Measurements from ENCODE around the gene MARCKSL1. TPM values are rescaled to one million over a fixed set of nuclear protein-coding genes. Genes with fewer than 3 reads are reported as not detected.

The MARCKSL1 gene, protein sequence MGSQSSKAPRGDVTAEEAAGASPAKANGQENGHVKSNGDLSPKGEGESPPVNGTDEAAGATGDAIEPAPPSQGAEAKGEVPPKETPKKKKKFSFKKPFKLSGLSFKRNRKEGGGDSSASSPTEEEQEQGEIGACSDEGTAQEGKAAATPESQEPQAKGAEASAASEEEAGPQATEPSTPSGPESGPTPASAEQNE
- 100 to 1,000 TPM; 288 to 312 TPM for total RNA-seq
- 326 TPM for polyA plus RNA-seq (ENCODE audit: insufficient read depth, low read depth, low replicate concordance)
- long read RNA-seq, donor 1, transcript MARCKSL1-201 (2 exons, 1,699 nt): major isoform, 323 of 338 reads
- long read RNA-seq, donor 1, partial matches to known transcripts: 0 of 338 reads
- long read RNA-seq, donor 1, other reads (novel, unspliced or antisense): 15 of 338 reads
- long read RNA-seq, donor 2, transcript MARCKSL1-201 (2 exons, 1,699 nt): major isoform, 251 of 268 reads
- long read RNA-seq, donor 2, partial matches to known transcripts: 0 of 268 reads
- long read RNA-seq, donor 2, other reads (novel, unspliced or antisense): 17 of 268 reads

DNA sequence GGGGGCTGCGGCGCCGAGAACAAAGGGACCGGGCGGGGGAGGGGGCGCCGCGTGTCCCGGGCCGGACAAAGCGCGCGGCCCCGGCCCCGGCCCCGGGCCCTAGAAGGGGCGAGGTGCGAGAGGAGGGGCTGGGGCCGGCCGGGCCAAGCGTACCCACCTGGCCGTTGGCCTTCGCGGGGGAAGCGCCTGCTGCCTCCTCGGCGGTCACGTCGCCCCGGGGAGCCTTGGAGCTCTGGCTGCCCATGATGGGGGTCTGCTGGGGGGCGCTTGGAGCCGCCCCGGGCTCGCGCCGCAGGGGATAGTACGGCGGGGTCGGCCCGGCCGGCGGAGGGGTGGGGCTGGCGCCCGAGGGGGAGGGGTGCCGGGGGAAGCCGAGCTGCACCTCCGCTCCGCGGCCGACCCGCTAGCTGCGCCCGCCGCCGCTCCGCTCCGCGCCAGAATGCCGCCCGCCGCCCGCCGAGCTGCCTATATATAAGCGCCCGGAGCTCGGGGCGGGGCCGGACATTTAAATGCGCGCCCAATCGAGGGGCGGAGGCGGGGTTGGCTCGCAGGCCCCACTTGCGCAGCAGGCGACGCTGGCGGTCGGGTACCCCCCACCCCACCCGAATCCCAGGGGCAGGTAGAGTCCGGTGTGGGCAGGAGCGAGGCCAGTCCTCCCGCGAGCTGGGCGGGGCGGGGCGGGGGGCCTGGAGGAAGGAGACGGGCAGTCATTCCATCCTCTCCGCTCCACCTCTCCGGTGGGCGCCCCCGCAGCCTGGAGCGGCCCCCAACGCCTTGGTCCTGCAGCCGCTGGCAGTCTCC, at the start of gene MARCKSL1:
Gene MARCKSL1 (minus strand): TSS at position 444 of the 801 bp plus-strand sequence. CDS start 200 bp downstream, at position 244.
- H3K9me3 ChIP-seq: no peaks in the 10 kb centered on the region
- TF ChIP-seq, protein P1, sequence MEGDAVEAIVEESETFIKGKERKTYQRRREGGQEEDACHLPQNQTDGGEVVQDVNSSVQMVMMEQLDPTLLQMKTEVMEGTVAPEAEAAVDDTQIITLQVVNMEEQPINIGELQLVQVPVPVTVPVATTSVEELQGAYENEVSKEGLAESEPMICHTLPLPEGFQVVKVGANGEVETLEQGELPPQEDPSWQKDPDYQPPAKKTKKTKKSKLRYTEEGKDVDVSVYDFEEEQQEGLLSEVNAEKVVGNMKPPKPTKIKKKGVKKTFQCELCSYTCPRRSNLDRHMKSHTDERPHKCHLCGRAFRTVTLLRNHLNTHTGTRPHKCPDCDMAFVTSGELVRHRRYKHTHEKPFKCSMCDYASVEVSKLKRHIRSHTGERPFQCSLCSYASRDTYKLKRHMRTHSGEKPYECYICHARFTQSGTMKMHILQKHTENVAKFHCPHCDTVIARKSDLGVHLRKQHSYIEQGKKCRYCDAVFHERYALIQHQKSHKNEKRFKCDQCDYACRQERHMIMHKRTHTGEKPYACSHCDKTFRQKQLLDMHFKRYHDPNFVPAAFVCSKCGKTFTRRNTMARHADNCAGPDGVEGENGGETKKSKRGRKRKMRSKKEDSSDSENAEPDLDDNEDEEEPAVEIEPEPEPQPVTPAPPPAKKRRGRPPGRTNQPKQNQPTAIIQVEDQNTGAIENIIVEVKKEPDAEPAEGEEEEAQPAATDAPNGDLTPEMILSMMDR (IDR thresholded peaks at IDR 0.05): no peak
- TF ChIP-seq POLR2A (IDR thresholded peaks at IDR 0.05): peak; percentile 74
- H3K27me3 ChIP-seq: no peaks in the 10 kb centered on the region
- peak within 1 kb of the TSS; percentile 81 to 96 for H3K27ac ChIP-seq
- no peaks in the 10 kb centered on the region for H3K36me3 ChIP-seq (ENCODE audit: low read depth, missing control alignments)
- H3K4me3 ChIP-seq: peak within 1 kb of the TSS; percentile 75 to 94
- intact Hi-C loops (cut with DNase I; ENCODE audit: low total_unique reads): loop anchor here (10.0 kb wide), 1 partner anchor 91 kb away; the partner anchor contains the start of gene FAM167B
- WGBS, 2 donors: 0 to 2% methylated on average over 9 to 27 of the region's 95 CpGs
- DNase-seq: peak; percentile 93
- H3K4me1 ChIP-seq: peaks cover 51% of the 10 kb centered on the region

DNA sequence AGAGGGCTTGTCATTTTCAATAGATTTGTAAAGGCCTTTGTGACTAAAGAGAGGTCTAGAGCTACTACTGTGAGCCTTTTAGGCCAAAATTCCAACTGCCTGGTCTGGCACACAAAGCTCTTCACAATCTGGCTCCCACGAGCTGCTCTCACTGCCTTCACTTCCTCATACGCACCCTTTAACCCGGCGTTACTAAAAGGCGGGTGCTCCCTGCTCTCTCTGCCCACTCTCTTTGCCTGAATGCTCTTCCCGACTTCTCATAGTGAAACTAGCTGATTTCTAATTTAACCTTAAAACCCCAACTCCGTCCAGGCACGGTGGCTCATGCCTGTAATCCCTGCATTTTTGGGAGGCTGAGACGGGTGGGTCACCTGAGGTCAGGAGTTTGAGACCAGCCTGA, 44.0 kb upstream of the MARCKSL1 start:
- WGBS, 2 donors: 91 to 94% methylated on average over 9 of the region's 9 CpGs
- Histone ChIP-seq H3K9me3 (no peaks in the 10 kb centered on the region), H3K27ac (no peak overlapping the region), H3K4me1 (no peaks in the 10 kb centered on the region), H3K36me3 (ENCODE audit: low read depth, missing control alignments) (no peaks in the 10 kb centered on the region), H3K27me3 (no peaks in the 10 kb centered on the region), H3K4me3 (no peak overlapping the region)
- no peak for TF ChIP-seq POLR2A (IDR thresholded peaks at IDR 0.05)
- TF ChIP-seq, protein P1 (IDR thresholded peaks at IDR 0.05): no peak
- DNase-seq: no peak
- intact Hi-C loops (cut with DNase I; ENCODE audit: low total_unique reads): no loop called here

DNA sequence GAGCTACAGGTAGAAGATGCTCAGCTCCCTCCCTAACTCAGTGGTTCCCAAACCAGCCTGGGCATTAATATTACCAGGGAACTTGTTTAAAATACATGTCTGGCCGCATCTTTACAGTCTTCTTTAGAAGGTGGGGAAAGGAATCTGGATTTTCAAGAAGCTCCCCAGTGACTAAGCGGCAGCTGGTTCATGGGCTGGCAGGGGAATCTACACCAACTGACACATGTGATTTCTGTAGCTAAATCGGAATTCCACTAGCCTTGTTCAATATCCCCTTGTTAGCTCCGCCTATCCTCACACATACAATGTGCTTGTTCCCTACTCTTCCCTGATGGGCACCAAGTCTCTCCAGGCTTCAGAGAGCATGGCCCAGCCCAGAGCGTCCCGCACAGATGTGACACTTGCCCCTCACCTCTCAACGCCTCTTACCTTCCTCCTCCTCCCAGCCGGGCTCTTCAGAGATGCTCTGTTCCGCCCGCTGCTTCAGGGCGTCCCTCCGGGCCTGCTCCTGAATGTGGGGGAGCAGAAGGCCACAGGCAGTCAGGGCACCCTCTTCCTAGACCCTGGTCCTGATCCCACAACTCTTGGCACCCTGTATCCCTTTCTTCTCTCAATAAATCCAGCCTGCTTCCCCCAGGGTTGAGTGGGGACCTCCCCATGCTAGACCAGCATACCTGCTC, 41.6 kb upstream of the MARCKSL1 start:
- Histone ChIP-seq H3K27me3 (no peaks in the 10 kb centered on the region), H3K4me1 (no peaks in the 10 kb centered on the region), H3K4me3 (no peak overlapping the region), H3K9me3 (no peaks in the 10 kb centered on the region), H3K36me3 (ENCODE audit: low read depth, missing control alignments) (no peaks in the 10 kb centered on the region), H3K27ac (no peak overlapping the region)
- intact Hi-C loops (cut with DNase I; ENCODE audit: low total_unique reads): no loop called here
- no peak for DNase-seq
- TF ChIP-seq, protein P1 (IDR thresholded peaks at IDR 0.05): no peak
- TF ChIP-seq POLR2A (IDR thresholded peaks at IDR 0.05): no peak
- 90 to 91% methylated on average over 12 of the region's 12 CpGs for WGBS, 2 donors

DNA sequence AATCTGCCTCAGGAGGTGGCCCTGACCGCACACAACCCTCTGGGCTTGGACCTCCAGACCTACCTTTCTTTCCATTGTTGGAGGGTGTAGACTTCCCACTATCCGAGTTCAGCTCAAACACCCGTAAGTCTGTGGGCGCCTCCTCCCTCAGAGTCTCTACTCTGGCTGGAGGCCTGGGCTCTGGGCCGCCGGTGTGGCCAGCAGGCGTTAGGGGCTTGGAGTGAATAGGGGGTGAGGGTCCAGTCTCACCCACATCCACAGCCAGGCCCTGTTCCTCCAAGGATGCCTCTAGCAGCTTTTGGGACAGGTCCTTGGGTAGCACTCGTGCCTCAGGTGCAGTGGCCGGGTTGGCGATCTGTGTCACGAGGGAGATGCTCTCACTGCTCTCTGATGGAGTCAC, 40.2 kb upstream of the MARCKSL1 start:
- WGBS, 2 donors: 88 to 92% methylated on average over 9 to 11 of the region's 11 CpGs
- intact Hi-C loops (cut with DNase I; ENCODE audit: low total_unique reads): no loop called here
- no peaks in the 10 kb centered on the region for H3K36me3 ChIP-seq (ENCODE audit: low read depth, missing control alignments)
- no peaks in the 10 kb centered on the region for H3K27me3 ChIP-seq
- TF ChIP-seq, protein P1 (IDR thresholded peaks at IDR 0.05): no peak
- no peak for TF ChIP-seq POLR2A (IDR thresholded peaks at IDR 0.05)
- H3K9me3 ChIP-seq: no peaks in the 10 kb centered on the region
- no peak overlapping the region for H3K27ac ChIP-seq
- no peak overlapping the region for H3K4me3 ChIP-seq
- no peak for DNase-seq
- no peaks in the 10 kb centered on the region for H3K4me1 ChIP-seq
